Measurements from ENCODE around the gene PCDHA10.

PCDHA10 gene

DNA sequence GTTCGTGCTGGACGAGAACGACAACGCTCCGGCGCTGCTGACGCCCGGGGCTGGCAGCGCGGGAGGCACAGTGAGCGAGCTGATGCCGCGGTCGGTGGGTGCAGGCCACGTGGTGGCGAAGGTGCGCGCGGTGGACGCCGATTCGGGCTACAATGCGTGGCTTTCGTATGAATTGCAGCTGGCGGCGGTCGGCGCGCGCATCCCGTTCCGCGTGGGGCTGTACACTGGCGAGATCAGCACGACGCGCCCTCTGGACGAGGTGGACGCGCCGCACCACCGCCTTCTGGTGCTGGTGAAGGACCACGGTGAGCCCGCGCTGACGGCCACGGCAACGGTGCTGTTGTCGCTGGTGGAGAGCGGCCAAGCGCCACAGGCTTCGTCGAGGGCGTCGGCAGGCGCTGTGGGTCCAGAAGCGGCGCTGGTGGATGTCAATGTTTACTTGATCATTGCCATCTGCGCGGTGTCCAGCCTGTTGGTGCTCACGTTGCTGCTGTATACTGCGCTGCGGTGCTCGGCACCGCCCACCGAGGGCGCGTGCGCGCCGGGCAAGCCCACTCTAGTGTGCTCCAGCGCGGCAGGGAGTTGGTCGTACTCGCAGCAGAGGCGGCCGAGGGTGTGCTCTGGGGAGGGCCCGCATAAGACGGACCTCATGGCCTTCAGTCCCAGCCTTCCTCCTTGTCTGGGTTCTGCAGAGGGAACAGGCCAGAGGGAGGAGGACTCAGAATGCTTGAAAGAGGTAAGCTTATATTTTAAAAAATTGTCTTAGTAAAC lies 28.4 kb downstream of the PCDHA10 start:
- DNase-seq (ENCODE audit: low spot score), result no peak

GRCh38 chr5:140916325-140916724 lies 60.6 kb downstream of the PCDHA10 start:
- no peak for DNase-seq (ENCODE audit: low spot score)

Data from left forelimb (tissue), 1 donor.